A549 (cell line): ENCODE measurements around the gene TMEM225.

Source experiments
- CHD2 ChIP-seq: fragments of 150-350 bp; IDR thresholded peaks from 2 replicates; pipeline ENCODE4 v1.6.1; 2014; ENCODE audit warnings: low read length; ENCODE audit not compliant: partially characterized antibody
- CTCF ChIP-seq: fragments of >200 bp; sonication (Bioruptor Twin); formaldehyde crosslinking; IDR thresholded peaks from 3 replicates; pipeline ENCODE4 v1.5.1; 2016
- E2F6 ChIP-seq: IDR thresholded peaks from 2 replicates; pipeline ENCODE4 v1.6.1; 2012; ENCODE audit warnings: low read depth, borderline replicate concordance
- EP300 ChIP-seq, 2 experiments: fragments of >200 bp; sonication (Bioruptor Twin); formaldehyde crosslinking; IDR thresholded peaks; 2 replicates in 1 of 2; 3 replicates in 1 of 2; pipeline ENCODE4 v1.6.1; 2016 to 2017
- ESRRA ChIP-seq: fragments of 150-350 bp; IDR thresholded peaks from 2 replicates; pipeline ENCODE4 v1.6.1; 2014; ENCODE audit warnings: mild to moderate bottlenecking, low read length, borderline replicate concordance
- MAFK ChIP-seq: fragments of 450-650 bp; IDR thresholded peaks from 2 replicates; pipeline ENCODE4 v1.6.1; 2014; ENCODE audit not compliant: partially characterized antibody
- MYC ChIP-seq: IDR thresholded peaks from 2 replicates; pipeline ENCODE4 v1.6.1; 2012; ENCODE audit warnings: mild to moderate bottlenecking, inconsistent platforms, low read length, improper control_type of control experiment, borderline replicate concordance
- POLR2A ChIP-seq: IDR thresholded peaks from 2 replicates; pipeline ENCODE4 v1.6.1; 2012; ENCODE audit warnings: mild to moderate bottlenecking, low read length
- SMC3 ChIP-seq: fragments of >200 bp; sonication (Bioruptor Twin); formaldehyde crosslinking; IDR thresholded peaks from 3 replicates; pipeline ENCODE4 v1.6.1; 2018; ENCODE audit warnings: inconsistent platforms

- TF ChIP-seq MYC: no peak
- TF ChIP-seq CTCF: no peak
- no peak for TF ChIP-seq EP300 (IDR thresholded peaks at IDR 0.05)
- TF ChIP-seq POLR2A: no peak
- TF ChIP-seq CHD2: no peak
- no peak for TF ChIP-seq E2F6
- TF ChIP-seq MAFK: no peak
- TF ChIP-seq SMC3: no peak
- no peak for TF ChIP-seq ESRRA
Observed at GRCh38 chr11:123880912-123881311, 4.6 kb downstream of the TMEM225 start.
